ENCODE data around the gene BAG1.

BAG1 gene

GRCh38 chr9:33236571-33236970 lies 27.9 kb downstream of the BAG1 start:
- H3K4me3 ChIP-seq (ENCODE audit: low read depth in 1 of 2, low read length in 1 of 2): no peak overlapping the region
- no peak overlapping the region for H3K27ac ChIP-seq
- TF ChIP-seq CTCF (IDR thresholded peaks at IDR 0.05): no peak
- no peaks in the 10 kb centered on the region for H3K36me3 ChIP-seq
- H3K4me1 ChIP-seq (ENCODE audit: control insufficient read depth in 1 of 2, insufficient read depth in 1 of 2, low read depth in 1 of 2, low read length in 1 of 2): no peaks in the 10 kb centered on the region
- H3K27me3 ChIP-seq: no peaks in the 10 kb centered on the region
- no peaks in the 10 kb centered on the region for H3K9me3 ChIP-seq

DNA sequence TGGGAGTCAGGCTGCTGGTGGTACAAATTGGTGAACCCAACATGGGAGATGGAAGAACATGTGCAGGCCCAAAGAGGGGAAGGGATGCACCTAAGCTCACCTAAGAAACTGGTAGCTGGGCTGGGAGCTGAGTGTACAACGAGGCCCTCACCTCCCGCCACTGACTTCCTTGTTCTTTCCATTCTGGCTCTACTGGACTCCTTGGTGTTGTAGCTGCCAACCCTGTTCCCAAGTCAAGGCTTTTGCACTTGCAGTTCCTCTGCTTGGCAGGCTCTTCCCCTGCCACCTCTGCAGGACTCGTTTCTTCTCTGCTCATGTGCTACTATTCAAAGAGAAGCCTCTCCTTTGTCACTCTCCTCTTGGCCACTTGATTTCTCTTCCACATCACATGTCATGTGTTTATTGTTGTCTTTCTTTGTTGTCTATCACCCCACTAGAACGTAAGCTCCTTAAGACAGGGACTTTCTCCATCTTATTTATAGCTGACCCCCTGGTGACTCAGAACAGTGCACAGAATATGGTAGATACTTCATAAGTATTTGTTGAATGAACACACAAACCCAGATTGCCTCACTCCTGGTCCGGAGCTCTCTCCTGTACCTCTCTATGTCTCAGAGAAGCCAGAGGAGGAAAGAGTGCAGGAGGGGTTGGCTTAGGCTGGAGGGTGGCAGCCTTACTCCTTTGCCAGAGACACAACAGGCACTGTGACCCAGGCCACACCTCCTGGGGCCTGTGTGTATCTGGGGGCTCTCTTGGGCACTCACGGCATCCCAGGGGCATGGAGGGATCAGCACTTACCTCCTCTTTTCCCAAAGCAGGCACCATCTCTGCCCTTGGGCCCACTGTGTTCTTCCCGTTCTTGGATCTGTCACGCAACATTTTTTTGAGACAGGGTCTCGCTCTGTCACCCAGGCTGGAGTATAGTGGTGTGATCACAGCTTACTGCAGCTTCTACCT lies 29.7 kb downstream of the BAG1 start:
- no peak for TF ChIP-seq CTCF (IDR thresholded peaks at IDR 0.05)
- Histone ChIP-seq H3K36me3 (no peaks in the 10 kb centered on the region), H3K27ac (no peak overlapping the region), H3K4me1 (ENCODE audit: control insufficient read depth in 1 of 2, insufficient read depth in 1 of 2, low read depth in 1 of 2, low read length in 1 of 2) (no peaks in the 10 kb centered on the region), H3K4me3 (ENCODE audit: low read depth in 1 of 2, low read length in 1 of 2) (no peak overlapping the region), H3K9me3 (no peaks in the 10 kb centered on the region), H3K27me3 (no peaks in the 10 kb centered on the region)

- no peak overlapping the region for H3K27ac ChIP-seq
Observed at GRCh38 chr9:33233626-33234342, 30.7 kb downstream of the BAG1 start.

GRCh38 chr9:33232815-33233214 lies 31.7 kb downstream of the BAG1 start:
- no peak overlapping the region for H3K27ac ChIP-seq
- no peaks in the 10 kb centered on the region for H3K36me3 ChIP-seq
- peaks cover 1% of the 10 kb centered on the region in 2 experiments for H3K4me1 ChIP-seq (ENCODE audit: control insufficient read depth in 1 of 2, insufficient read depth in 1 of 2, low read depth in 1 of 2, low read length in 1 of 2)
- TF ChIP-seq CTCF (IDR thresholded peaks at IDR 0.05): no peak
- H3K4me3 ChIP-seq (ENCODE audit: low read depth in 1 of 2, low read length in 1 of 2): no peak overlapping the region
- H3K9me3 ChIP-seq: no peaks in the 10 kb centered on the region
- no peaks in the 10 kb centered on the region for H3K27me3 ChIP-seq

More at GRCh38 chr9:33233626-33234342, 30.7 kb downstream of the BAG1 start:
- Histone ChIP-seq H3K9me3 (no peaks in the 10 kb centered on the region), H3K4me3 (ENCODE audit: low read depth in 1 of 2, low read length in 1 of 2) (no peak overlapping the region), H3K27me3 (no peaks in the 10 kb centered on the region), H3K36me3 (no peaks in the 10 kb centered on the region), H3K4me1 (ENCODE audit: control insufficient read depth in 1 of 2, insufficient read depth in 1 of 2, low read depth in 1 of 2, low read length in 1 of 2) (no peaks in the 10 kb centered on the region)
- no peak for TF ChIP-seq CTCF (IDR thresholded peaks at IDR 0.05)

- TF ChIP-seq CTCF (IDR thresholded peaks at IDR 0.05): no peak
- no peak overlapping the region for H3K27ac ChIP-seq
- H3K36me3 ChIP-seq: no peaks in the 10 kb centered on the region
- H3K4me1 ChIP-seq (ENCODE audit: control insufficient read depth in 1 of 2, insufficient read depth in 1 of 2, low read depth in 1 of 2, low read length in 1 of 2): peaks cover 14% of the 10 kb centered on the region in 2 experiments
- H3K27me3 ChIP-seq: no peaks in the 10 kb centered on the region
- H3K9me3 ChIP-seq: no peaks in the 10 kb centered on the region
- H3K4me3 ChIP-seq (ENCODE audit: low read depth in 1 of 2, low read length in 1 of 2): no peak overlapping the region
Observed at GRCh38 chr9:33231623-33231942, 32.9 kb downstream of the BAG1 start.

All from neutrophil (primary cell).